ENCODE results near the gene MPPED1. TPM values are rescaled to one million over a fixed set of nuclear protein-coding genes. Genes with fewer than 3 reads are reported as not detected.

MPPED1 gene
- total RNA-seq, 2 donors from 2014 or later, result not detected

DNA sequence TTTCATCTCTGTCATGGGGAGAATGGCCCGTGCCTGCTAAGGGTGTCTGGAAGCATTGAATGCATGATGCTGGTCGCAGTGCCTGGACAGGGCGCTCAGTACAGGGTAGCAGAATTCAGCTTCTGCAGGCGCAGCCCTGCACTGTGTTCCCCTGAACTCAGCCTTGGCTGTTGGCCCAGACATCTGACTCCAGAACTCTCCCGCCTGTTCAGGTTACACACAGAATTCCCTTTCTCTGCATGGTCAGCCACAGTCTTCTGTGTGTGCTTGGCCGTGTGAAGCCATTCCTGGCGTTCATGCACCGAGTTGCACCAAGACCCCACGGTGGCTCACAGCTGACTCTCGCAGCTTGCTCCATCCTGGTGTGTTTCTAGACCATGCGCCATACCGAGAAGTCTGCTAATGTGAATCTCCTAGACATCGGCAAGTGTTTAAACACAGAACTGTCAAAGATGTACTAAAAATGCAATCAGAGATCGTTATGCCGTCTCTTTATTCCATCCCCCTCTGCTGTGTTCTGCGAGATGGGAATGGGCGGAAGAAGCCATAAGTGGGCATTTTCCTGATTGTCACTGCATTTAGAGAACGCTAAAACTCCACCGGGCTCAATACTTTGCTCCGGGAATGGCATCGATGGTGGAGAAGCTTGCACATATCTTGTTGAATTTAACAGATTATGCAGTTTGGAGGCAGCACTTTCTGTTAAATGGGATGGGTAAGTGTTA is 55.6 kb downstream of the MPPED1 start:
- peaks cover 25 to 47% of the 10 kb centered on the region in 2 donors for H3K27me3 Mint-ChIP-seq
- H3K27ac Mint-ChIP-seq, result no peak overlapping the region
- no peak for DNase-seq (ENCODE audit: low spot score)
- no peak for ATAC-seq
- H3K4me1 Mint-ChIP-seq (ENCODE audit: low read depth in 2 of 2), result no peaks in the 10 kb centered on the region
- H3K4me3 Mint-ChIP-seq, result no peak overlapping the region
- H3K9me3 Mint-ChIP-seq, result no peaks in the 10 kb centered on the region
- H3K36me3 Mint-ChIP-seq, result peaks cover 14% of the 10 kb centered on the region

DNA sequence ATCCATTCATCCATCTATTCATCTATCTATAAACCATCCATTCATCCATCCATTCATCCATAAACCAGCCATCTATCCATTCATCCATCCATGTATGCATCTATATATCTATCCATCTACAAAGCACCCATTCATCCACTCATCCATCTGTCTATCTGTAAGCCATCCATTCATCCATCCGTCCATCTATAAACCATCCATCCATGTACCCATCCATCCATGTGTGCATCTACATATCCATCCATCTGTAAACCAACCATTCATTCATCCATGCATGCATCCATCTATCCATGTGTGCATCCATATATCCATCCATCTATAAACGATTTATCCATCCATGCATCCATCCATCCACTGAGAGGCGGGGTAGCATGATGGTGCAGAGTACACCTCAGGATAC is 58.4 kb downstream of the MPPED1 start:
- ATAC-seq (no peak), DNase-seq (ENCODE audit: low spot score) (no peak)
- Mint-ChIP-seq H3K9me3 (no peaks in the 10 kb centered on the region), H3K27ac (no peak overlapping the region), H3K4me1 (ENCODE audit: low read depth in 2 of 2) (no peaks in the 10 kb centered on the region), H3K36me3 (no peaks in the 10 kb centered on the region), H3K27me3 (peaks cover 16 to 23% of the 10 kb centered on the region in 2 donors), H3K4me3 (no peak overlapping the region)

DNA sequence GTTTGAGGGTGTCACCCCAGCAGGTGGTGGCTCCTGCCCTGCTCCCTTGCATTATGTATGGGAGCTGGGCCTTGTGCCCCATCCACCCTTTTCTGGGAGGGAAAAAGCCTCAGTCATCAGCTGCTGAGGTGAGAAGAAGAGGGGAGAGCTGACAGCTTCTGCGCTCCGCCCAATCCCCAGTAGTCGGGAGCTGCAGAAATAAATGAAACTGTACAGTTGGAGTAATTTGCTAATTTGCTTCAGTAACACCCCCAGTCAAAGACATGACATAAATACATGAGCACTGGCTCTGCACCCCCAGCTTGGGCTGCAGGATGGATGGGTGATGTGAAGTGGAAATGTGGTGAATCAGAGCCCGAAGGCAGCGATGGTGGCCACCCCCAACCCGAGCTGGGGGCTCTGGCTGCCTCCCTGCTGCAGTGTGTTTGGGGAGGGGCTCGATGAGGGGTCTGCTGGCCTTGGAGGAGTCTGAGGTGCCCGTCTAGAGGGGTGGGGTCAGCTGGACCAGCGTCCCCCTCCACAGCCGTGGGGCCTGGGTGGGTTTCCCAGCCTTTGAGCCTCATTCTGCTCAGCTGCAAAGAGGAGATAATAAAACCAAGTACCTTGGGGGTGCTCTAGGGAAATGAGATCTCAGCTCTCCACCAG is 59.2 kb downstream of the MPPED1 start:
- H3K27ac Mint-ChIP-seq, result no peak overlapping the region
- no peak overlapping the region for H3K4me3 Mint-ChIP-seq
- no peaks in the 10 kb centered on the region for H3K36me3 Mint-ChIP-seq
- DNase-seq (ENCODE audit: low spot score) (no peak), ATAC-seq (no peak)
- H3K4me1 Mint-ChIP-seq (ENCODE audit: low read depth in 2 of 2), result no peaks in the 10 kb centered on the region
- no peaks in the 10 kb centered on the region for H3K9me3 Mint-ChIP-seq
- H3K27me3 Mint-ChIP-seq, result peaks cover 13 to 21% of the 10 kb centered on the region in 2 donors

DNA sequence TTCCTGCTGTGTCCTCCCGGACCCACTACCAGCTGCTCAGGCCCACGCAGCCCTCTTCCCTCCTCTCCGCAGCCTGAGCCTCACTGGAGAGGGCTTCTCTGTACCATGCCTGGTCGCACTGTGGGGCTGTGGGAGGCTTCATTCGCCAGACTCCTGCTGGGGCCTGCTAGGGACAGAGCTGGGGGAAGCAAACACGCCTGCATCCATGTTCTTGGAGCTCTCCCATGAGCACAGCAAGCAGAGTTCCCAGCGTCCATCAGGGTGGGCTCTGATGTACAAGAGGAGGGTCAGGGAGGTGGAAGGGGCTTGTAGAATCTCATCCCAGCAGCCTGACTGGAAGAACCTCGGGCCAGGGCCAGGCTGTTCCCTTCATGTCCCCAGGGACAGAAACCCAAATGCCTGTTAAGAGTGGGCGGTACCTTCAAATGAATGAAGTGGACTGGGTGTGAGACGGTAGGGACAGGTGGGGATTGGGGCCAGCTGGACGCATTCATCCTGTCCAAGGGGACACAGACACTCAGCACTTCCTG is 59.9 kb downstream of the MPPED1 start:
- ATAC-seq, result no peak
- Mint-ChIP-seq H3K4me3 (no peak overlapping the region), H3K4me1 (ENCODE audit: low read depth in 2 of 2) (no peaks in the 10 kb centered on the region), H3K9me3 (no peaks in the 10 kb centered on the region), H3K27me3 (peaks cover 13 to 19% of the 10 kb centered on the region in 2 donors), H3K27ac (no peak overlapping the region), H3K36me3 (no peaks in the 10 kb centered on the region)
- no peak for DNase-seq (ENCODE audit: low spot score)

DNA sequence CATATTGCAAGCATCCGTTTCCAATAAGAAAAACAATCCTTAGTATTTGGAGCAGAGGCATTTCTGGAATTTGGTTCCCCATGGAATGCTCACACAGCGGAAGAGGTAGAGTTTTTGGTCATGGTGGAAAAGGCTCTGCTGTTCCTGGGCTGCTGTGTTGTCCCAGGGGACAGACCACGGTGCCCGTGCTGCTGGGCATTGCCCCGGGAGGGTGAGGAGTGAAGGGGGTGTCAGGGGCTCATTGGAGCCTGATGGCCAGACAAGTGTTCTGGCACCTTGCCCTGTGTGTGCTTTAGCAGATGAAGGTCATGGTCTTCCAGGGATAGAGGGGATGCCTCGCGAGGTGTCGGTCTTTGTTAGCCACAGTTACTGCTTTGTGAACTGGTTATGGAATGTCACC is 61.2 kb downstream of the MPPED1 start:
- no peak for DNase-seq (ENCODE audit: low spot score)
- Mint-ChIP-seq H3K4me1 (ENCODE audit: low read depth in 2 of 2) (no peaks in the 10 kb centered on the region), H3K27me3 (peaks cover 10 to 16% of the 10 kb centered on the region in 2 donors), H3K4me3 (no peak overlapping the region), H3K27ac (no peak overlapping the region), H3K36me3 (no peaks in the 10 kb centered on the region), H3K9me3 (no peaks in the 10 kb centered on the region)
- ATAC-seq, result no peak

DNA sequence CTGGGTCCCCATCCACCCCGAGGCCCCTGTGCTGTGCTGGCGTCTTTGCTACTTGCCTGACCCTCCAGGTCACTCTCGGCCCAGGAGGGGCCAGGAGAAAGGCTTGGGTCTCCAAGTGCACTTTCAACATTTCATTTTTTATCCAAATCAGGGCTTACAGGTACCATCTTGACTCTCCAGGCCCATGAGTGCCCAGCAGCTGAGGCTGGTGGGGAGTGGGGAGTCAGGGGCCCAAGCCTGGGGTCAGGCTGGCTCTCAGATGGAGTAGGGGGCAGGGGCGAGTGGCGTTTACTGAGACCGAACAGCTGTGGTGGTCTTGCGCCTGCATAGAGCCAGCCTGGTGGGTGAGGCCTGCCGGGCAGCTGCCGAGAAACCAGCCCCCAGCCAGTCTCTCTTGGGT is 61.6 kb downstream of the MPPED1 start:
- Mint-ChIP-seq H3K4me3 (no peak overlapping the region), H3K27me3 (peaks cover 9 to 16% of the 10 kb centered on the region in 2 donors), H3K36me3 (no peaks in the 10 kb centered on the region), H3K27ac (no peak overlapping the region), H3K9me3 (no peaks in the 10 kb centered on the region), H3K4me1 (ENCODE audit: low read depth in 2 of 2) (no peaks in the 10 kb centered on the region)
- DNase-seq (ENCODE audit: low spot score), result no peak
- no peak for ATAC-seq

DNA sequence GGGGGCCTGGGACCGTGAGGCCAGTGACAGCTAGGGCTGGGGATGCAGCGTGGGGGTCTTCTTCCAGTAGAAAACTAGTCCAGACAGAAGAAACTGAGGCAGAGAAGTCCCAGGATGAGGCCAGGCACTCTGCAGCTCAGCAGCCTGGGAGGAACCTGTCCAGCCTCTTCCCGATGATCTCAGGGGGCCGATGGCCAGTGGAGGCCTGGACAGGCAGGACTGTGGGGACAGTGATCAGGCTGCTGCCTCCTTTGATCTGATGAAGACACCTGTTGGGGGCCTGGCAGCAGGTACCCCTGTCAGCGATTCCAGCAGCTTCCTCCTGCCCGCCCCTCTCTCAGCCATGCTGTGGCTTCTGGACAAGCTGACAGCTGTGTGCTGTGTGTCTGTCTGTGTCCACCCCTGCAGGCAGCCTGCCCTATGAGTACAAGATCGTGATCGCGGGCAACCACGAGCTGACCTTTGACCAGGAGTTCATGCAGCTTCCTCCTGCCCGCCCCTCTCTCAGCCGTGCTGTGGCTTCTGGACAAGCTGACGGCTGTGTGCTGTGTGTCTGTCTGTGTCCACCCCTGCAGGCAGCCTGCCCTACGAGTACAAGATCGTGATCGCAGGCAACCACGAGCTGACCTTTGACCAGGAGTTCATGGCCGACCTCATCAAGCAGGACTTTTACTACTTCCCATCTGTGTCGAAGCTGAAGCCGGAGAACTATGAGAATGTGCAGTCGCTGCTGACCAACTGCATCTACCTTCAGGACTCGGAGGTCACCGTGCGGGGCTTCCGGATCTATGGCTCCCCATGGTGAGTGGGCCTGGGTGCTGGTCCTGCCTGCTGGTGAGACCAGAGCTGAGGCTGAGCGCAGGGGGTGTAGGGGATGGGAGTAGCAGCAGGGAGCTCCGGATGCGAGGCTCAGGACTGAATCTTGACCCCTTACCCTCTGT is 62.6 kb downstream of the MPPED1 start:
- H3K36me3 Mint-ChIP-seq, result no peaks in the 10 kb centered on the region
- H3K4me3 Mint-ChIP-seq, result no peak overlapping the region
- H3K4me1 Mint-ChIP-seq (ENCODE audit: low read depth in 2 of 2), result no peaks in the 10 kb centered on the region
- no peak overlapping the region for H3K27ac Mint-ChIP-seq
- peaks cover 6 to 12% of the 10 kb centered on the region in 2 donors for H3K27me3 Mint-ChIP-seq
- DNase-seq (ENCODE audit: low spot score) (no peak), ATAC-seq (no peak)
- H3K9me3 Mint-ChIP-seq, result no peaks in the 10 kb centered on the region

DNA sequence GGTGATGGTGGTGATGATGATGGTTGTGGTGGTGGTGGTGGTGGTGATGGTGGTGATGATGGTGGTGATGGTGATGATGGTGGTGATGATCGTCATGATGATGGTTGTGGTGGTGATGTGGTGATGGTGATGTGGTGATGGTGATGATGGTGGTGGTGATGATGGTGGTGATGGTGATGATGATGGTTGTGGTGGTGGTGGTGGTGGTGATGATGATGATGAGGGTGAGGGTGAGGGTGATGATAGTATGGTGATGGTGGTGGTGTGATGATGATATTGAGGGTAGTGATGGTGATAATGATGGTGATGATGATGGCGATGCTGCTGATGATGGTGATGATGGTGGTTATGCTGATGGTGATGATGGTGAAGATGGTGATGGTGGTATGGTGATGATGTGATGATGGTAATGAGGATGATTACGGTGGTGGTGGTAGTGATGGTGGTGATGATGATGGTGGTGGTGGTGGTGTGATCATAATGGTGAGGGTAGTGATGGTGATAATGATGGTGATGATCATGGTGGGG is 63.8 kb downstream of the MPPED1 start:
- Mint-ChIP-seq H3K4me3 (no peak overlapping the region), H3K9me3 (no peaks in the 10 kb centered on the region), H3K4me1 (ENCODE audit: low read depth in 2 of 2) (peaks cover 0 to 3% of the 10 kb centered on the region in 2 donors), H3K27me3 (peaks cover 0 to under 1% of the 10 kb centered on the region in 2 donors), H3K36me3 (no peaks in the 10 kb centered on the region), H3K27ac (no peak overlapping the region)
- no peak for DNase-seq (ENCODE audit: low spot score)
- ATAC-seq, result no peak

DNA sequence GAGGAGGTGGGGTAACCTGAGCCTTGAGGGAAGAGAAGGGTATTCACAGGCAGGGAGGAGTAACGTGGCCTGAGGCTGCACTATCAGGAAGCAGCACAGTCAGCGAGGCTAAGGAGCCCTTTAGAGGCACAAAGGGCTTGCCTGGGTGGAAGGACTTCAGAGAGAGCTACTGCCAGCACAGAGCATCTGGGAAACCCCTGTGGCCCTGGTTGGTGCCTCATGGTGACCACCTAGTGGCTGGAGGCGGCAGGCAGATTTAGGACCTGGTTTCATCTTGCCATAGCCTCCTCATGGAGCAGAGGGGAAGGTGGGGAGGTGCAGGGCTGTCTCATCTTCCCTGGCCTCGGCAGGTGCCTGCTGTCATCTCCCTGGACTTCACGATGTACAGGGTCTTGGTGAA is 64.5 kb downstream of the MPPED1 start:
- no peaks in the 10 kb centered on the region for H3K27me3 Mint-ChIP-seq
- no peak for DNase-seq (ENCODE audit: low spot score)
- no peaks in the 10 kb centered on the region for H3K9me3 Mint-ChIP-seq
- no peak for ATAC-seq
- no peak overlapping the region for H3K4me3 Mint-ChIP-seq
- no peaks in the 10 kb centered on the region for H3K36me3 Mint-ChIP-seq
- no peak overlapping the region for H3K27ac Mint-ChIP-seq
- peaks cover 0 to 6% of the 10 kb centered on the region in 2 donors for H3K4me1 Mint-ChIP-seq (ENCODE audit: low read depth in 2 of 2)

DNA sequence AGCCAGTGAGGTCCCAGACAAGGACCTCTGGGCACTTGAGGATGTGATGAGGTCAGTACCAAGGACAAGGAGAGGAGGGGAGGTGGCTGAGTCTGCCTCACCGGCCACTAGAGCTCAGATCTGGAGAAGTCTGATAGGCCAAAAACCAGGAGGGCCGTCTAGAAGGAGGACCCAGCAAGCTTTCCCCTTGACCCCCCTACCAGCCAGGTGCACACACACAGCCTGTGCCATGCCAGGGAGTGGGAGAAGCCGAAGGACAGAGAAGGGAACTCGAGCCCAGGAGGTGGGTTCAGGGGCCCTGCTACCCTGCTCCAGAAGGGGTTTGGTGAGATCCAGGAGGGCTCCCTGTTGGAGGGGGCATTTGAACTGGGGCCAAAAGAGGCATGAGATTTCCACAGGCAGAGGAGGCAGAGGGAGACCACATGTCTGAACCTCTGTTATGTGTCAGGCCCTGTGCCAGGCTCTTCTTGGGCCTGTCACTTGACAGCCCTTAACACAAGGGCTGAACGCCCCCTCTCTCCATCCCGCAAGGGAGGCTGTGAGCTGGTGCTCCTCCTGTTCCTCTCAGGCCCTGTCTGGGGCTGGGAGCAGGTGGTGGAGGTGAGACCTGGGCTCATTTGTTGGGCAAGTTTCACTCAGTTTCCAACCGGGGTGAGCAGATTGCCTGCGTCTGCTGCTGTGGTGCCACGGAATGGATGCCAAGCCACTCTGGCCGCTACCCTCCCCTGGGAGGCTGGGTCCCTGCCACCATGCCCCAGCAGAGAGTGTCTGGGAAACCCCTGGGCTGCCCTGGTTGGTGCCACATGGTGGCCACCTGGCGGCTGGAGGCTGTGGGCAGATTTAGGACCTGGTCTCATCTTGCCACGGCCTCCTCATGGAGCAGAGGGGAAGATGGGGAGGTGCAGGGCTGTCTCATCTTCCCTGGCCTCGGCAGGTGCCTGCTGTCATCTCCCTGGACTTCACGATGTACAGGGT is 65.2 kb downstream of the MPPED1 start:
- Mint-ChIP-seq H3K27me3 (no peaks in the 10 kb centered on the region), H3K27ac (no peak overlapping the region), H3K36me3 (no peaks in the 10 kb centered on the region), H3K4me3 (no peak overlapping the region), H3K4me1 (ENCODE audit: low read depth in 2 of 2) (peaks cover 0 to 10% of the 10 kb centered on the region in 2 donors), H3K9me3 (no peaks in the 10 kb centered on the region)
- ATAC-seq (no peak), DNase-seq (ENCODE audit: low spot score) (no peak)

DNA sequence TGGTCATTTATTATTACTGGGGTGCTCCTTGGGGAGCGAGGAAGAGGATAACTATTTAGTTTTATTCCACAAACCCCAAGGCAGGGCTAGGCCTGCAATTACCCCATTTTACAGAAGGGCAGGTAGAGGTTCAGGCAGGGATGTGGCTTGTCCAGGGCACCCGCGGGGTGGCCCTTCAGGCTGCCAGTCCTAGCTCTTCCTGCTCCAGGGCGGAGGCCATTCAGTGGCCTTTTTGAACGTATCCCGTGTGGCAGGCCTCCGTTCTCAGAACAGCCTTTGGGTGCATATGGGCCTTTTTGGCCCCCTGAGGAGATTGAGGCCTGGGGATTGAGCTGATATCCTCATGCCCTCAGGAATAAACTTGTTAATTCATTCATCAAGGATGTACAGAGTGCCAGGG is 66.2 kb downstream of the MPPED1 start:
- no peaks in the 10 kb centered on the region for H3K9me3 Mint-ChIP-seq
- DNase-seq (ENCODE audit: low spot score), result no peak
- peaks cover 0 to 10% of the 10 kb centered on the region in 2 donors for H3K4me1 Mint-ChIP-seq (ENCODE audit: low read depth in 2 of 2)
- no peak for ATAC-seq
- no peak overlapping the region for H3K4me3 Mint-ChIP-seq
- no peak overlapping the region for H3K27ac Mint-ChIP-seq
- no peaks in the 10 kb centered on the region for H3K27me3 Mint-ChIP-seq
- no peaks in the 10 kb centered on the region for H3K36me3 Mint-ChIP-seq

DNA sequence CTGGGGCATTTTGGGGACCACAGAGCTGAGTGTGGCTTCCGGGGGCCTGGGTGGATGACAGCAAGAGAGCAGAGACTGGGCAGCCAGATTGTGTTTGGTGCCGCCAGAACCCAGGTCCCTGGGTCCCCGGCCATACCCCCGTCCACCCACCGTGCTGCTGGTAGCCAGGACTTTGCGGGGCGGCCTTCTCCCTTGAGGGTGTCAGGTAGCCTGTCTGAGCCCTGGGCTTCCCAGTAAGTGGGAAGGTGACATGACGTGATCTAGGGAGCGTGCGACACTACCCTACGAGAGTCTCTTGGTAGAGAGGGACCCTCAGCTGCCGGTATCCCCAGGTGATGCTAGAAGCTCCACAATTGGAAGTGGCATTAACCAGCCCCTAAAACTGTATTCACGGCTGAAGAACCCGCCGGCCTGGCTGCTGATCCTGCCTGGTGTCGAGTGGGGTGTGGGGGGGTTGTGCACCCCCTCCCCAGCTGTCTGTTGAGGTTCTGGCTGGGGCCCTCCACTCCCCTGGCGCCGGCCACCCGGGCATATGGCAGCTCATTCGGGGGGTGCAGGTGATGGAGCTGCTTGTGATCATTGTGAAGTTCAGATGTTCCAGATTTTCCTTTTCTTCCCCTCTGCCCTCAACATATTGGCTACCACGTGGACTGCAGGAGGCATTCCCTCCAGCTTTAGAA is 66.9 kb downstream of the MPPED1 start:
- ATAC-seq, result no peak
- Mint-ChIP-seq H3K4me1 (ENCODE audit: low read depth in 2 of 2) (peaks cover 0 to 10% of the 10 kb centered on the region in 2 donors), H3K27me3 (no peaks in the 10 kb centered on the region), H3K27ac (no peak overlapping the region), H3K36me3 (no peaks in the 10 kb centered on the region), H3K4me3 (no peak overlapping the region), H3K9me3 (no peaks in the 10 kb centered on the region)
- DNase-seq (ENCODE audit: low spot score), result no peak

All from natural killer cell treated with Interleukin-12 subunit alpha and Interleukin-12 subunit beta and Interleukin-15 and Interleukin-18, amount 100 ng/mL, for 72 hours (primary cell).